B cell (primary cell): Measurements from ENCODE around the gene RBP3.

ENCODE experiments used
- EZH2 ChIP-seq: IDR thresholded peaks from 2 replicates; pipeline ENCODE4 v1.6.1; 2012; ENCODE audit warnings: borderline replicate concordance, low read depth, mild to moderate bottlenecking, moderate library complexity, low read length; ENCODE audit not compliant: insufficient read depth, poor library complexity, severe bottlenecking
- TF ChIP-seq, protein P1 (sequence below): fragments of 200-600 bp; IDR thresholded peaks from one replicate; pipeline ENCODE4 v1.8.0; 2022; ENCODE audit warnings: antibody characterized with exemption, mild to moderate bottlenecking

DNA sequence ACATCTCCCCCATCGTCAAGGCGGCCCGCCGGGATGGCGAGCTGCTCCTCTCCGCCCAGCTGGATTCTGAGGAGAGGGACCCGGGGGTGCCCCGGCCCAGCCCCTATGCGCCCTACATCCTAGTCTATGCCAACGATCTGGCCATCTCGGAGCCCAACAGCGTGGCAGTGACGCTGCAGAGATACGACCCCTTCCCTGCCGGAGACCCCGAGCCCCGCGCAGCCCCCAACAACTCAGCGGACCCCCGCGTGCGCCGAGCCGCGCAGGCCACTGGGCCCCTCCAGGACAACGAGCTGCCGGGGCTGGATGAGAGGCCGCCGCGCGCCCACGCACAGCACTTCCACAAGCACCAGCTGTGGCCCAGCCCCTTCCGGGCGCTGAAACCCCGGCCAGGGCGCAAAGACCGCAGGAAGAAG lies 38.1 kb upstream of the RBP3 start:
- TF ChIP-seq, protein P1, sequence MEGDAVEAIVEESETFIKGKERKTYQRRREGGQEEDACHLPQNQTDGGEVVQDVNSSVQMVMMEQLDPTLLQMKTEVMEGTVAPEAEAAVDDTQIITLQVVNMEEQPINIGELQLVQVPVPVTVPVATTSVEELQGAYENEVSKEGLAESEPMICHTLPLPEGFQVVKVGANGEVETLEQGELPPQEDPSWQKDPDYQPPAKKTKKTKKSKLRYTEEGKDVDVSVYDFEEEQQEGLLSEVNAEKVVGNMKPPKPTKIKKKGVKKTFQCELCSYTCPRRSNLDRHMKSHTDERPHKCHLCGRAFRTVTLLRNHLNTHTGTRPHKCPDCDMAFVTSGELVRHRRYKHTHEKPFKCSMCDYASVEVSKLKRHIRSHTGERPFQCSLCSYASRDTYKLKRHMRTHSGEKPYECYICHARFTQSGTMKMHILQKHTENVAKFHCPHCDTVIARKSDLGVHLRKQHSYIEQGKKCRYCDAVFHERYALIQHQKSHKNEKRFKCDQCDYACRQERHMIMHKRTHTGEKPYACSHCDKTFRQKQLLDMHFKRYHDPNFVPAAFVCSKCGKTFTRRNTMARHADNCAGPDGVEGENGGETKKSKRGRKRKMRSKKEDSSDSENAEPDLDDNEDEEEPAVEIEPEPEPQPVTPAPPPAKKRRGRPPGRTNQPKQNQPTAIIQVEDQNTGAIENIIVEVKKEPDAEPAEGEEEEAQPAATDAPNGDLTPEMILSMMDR = no peak
- no peak for TF ChIP-seq EZH2
